Subcutaneous abdominal adipose tissue (tissue), 5 donors: ENCODE data around the gene IL17REL.

Experiments used
- H3K27ac ChIP-seq: one replicate; pipeline ENCODE4 v1.7.0; 2013; ENCODE audit warnings: low read depth, mild to moderate bottlenecking, inconsistent platforms, low read length, moderate library complexity
- H3K27me3 ChIP-seq, 5 donors: one replicate each; pipeline ENCODE4 v1.7.0; 2013; ENCODE audit warnings: low read length in 5 of 5, inconsistent platforms in 1 of 5; ENCODE audit not compliant: control insufficient read depth in 5 of 5, insufficient read depth in 4 of 5
- H3K36me3 ChIP-seq, 5 donors: one replicate each; pipeline ENCODE4 v1.7.0; 2013; ENCODE audit warnings: low read length in 5 of 5; ENCODE audit not compliant: control insufficient read depth in 5 of 5, insufficient read depth in 5 of 5
- H3K4me1 ChIP-seq, 5 donors: one replicate each; pipeline ENCODE4 v1.7.0; 2013; ENCODE audit warnings: low read length in 5 of 5, mild to moderate bottlenecking in 3 of 5, moderate library complexity in 1 of 5; ENCODE audit not compliant: control insufficient read depth in 5 of 5, insufficient read depth in 5 of 5
- H3K4me3 ChIP-seq, 5 donors: one replicate each; pipeline ENCODE4 v1.7.0; 2013; ENCODE audit warnings: low read length in 5 of 5, low read depth in 1 of 5
- H3K9ac ChIP-seq, 5 donors: one replicate each; pipeline ENCODE4 v1.7.0; 2013; ENCODE audit warnings: low read length in 5 of 5, mild to moderate bottlenecking in 4 of 5, moderate library complexity in 3 of 5
- H3K9me3 ChIP-seq, 5 donors: one replicate each; pipeline ENCODE4 v1.7.0; 2013; ENCODE audit warnings: low read length in 5 of 5; ENCODE audit not compliant: control insufficient read depth in 5 of 5
- donor health status: healthy.
- donor health status: healthy.
- donor health status: healthy.
- donor health status: healthy.
- donor health status: healthy.

Gene IL17REL

DNA sequence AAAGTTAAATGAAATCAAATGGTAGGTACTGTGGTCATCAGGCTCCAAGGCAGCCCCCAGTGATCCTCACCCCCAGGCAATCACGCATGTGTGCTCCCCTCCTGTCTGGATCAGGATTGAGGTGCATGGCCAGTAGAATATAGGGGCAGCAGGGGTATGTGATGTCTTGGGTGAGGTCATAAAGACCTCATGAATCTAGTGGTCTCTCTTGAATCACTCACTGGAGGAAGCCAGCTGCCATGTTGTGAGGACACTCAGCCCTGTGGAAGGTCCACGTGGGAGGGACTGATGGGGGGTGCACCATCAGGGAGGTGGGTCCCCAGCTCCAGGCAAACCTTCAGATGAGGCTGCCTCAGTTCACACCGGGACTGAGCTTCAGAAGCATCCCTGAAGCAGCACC, 6.8 kb upstream of the IL17REL start:
- Histone ChIP-seq H3K36me3 (no peaks in the 10 kb centered on the region), H3K4me3 (no peak overlapping the region), H3K27ac (no peak overlapping the region), H3K4me1 (peaks cover 0 to 8% (median 6%) of the 10 kb centered on the region in 5 donors), H3K9me3 (peaks cover 0 to 8% (median 0%) of the 10 kb centered on the region in 5 donors), H3K9ac (no peak overlapping the region), H3K27me3 (peaks cover 20 to 48% (median 31%) of the 10 kb centered on the region in 5 donors)

DNA sequence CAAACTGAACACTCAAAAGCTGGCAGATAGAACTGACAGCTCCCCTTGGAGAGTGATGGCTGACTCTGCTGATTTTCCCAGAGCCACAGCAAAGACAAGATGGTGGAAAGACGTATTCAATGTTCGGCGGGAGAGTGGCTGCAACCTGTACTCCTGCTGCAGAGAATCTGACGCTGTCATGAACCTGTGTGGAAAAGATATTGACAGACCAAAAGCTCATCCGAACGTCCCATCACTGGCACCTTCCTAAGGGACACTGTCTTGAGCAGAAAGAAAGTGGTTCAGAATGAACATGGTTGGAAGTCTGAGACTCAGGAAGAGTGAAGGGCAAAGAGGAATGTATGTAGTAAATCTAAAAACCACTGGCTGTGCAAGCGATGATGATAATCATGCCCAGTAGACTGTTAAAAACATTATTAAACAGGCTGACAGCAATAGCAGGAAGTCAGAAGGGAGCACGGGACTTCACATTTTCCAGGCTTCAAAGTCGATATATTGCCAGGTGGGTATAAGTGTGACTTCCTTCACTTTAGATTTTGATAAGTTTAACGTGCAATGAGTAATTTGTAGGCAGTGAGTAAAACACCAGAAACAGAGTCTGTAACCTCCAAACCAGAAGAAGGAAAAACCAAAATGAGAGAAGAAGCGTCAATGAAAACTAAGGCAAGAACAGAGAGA, 6.2 kb upstream of the IL17REL start:
- Histone ChIP-seq H3K9ac (no peak overlapping the region), H3K27me3 (peaks cover 26 to 51% (median 36%) of the 10 kb centered on the region in 5 donors), H3K9me3 (peaks cover 0 to 8% (median 0%) of the 10 kb centered on the region in 5 donors), H3K4me1 (peaks cover 0 to 8% (median 6%) of the 10 kb centered on the region in 5 donors), H3K4me3 (no peak overlapping the region), H3K36me3 (no peaks in the 10 kb centered on the region), H3K27ac (no peak overlapping the region)

DNA sequence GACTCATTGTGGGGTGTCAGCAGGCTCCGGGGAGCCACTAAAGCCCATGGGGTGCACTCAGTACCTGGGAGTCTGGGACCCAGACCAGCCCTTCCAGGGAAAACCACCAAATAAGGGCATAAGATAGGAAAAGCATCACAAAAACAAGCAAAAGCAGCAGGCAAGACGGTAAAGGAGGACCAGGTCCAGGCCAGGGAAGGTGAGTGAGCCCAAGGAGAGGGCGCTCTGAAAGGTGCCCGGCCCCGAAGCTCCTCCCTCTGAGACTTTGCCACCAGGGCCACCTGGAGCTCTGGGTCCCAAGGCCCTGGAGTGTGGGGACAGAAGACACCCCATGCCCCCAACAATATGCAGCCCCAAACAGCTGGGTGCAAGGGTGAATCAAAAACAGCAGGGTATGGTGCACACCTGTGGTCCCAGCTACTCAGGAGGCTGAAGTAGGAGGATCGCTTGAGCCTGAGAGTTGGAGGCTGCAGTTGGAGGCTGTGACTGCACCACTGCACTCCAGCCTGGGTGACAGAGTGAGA, 5.2 kb upstream of the IL17REL start:
- peaks cover 0 to 8% (median 0%) of the 10 kb centered on the region in 5 donors for H3K9me3 ChIP-seq
- H3K4me1 ChIP-seq = peaks cover 0 to 8% (median 6%) of the 10 kb centered on the region in 5 donors
- H3K4me3 ChIP-seq = no peak overlapping the region
- H3K27me3 ChIP-seq = peaks cover 31 to 60% (median 45%) of the 10 kb centered on the region in 5 donors
- no peak overlapping the region for H3K9ac ChIP-seq
- no peak overlapping the region for H3K27ac ChIP-seq
- H3K36me3 ChIP-seq = no peaks in the 10 kb centered on the region

DNA sequence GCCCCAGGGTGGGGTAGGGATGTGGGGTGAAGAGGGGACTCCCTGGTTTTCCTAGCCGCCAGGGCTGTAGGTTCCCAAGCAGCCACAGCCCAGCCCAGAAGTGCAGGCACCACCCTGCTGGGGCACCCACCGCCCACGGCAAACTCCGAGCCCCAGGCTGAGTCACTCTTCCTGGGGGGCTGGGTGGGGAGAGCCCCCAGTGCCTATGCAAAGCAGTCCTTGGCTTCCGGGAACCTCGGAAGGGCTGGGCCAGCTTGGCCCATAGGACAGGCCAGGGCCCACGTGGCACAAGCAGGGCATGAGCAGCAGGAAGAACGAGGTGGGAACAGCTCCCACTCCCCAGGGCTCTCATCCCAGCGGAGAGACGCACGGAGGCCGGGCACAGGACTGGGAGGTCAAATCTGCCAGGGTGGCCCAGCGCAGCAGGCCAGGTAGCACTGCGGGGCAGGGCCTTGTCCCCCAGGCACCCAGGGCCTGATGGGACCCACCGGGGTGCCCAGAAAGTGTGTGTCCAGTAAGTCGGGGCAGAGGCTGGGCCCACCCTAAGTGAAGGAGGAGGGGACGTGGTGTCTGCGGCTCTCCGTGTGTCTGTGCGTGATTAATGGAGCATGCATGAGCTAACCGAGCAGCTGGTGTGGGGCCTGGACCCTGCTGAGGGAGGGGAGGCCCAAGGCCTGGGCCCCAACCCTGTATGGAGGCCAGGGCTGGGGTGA, 4.6 kb upstream of the IL17REL start:
- Histone ChIP-seq H3K9ac (no peak overlapping the region), H3K9me3 (peaks cover 0 to 8% (median 0%) of the 10 kb centered on the region in 5 donors), H3K27me3 (peaks cover 37 to 63% (median 51%) of the 10 kb centered on the region in 5 donors)

DNA sequence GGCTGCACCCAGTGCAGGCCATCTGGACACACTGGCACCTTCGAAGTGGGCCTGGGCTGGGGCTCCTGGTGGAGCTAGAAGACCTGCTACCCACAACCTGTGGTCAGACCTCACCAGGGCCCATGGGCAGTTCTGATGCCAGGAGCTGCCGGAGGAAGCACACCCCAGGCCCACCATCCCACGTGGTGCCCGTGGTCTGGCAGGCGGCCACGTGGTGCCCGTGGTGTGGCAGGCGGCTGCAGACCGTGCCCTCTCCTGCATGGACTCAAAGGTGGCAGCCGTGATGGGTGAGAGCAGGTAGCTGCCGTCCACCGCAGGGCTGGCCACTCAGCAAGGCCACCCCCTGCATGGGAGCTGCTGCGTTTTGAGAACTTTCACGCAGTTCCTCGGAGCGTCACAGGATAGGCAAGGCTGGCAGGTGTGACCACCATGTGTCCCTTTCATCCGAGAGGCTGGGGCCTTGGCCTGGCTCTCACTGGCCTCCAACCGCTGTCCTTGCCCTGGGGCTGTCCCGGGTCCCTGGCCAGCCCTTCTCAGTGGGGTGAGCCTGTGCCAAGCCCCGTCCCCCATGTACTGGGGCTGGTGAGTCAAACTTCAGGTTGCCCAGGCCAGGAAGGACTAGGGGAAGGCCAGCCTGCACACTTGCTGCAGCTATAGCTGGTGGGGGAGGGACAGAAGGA, 3.9 kb upstream of the IL17REL start:
- Histone ChIP-seq H3K27me3 (peaks cover 44 to 68% (median 58%) of the 10 kb centered on the region in 5 donors), H3K27ac (no peak overlapping the region)

More for the DNA sequence above, 4.6 kb upstream of the IL17REL start:
- no peaks in the 10 kb centered on the region for H3K36me3 ChIP-seq
- H3K27ac ChIP-seq = no peak overlapping the region
- peaks cover 0 to 8% (median 6%) of the 10 kb centered on the region in 5 donors for H3K4me1 ChIP-seq
- no peak overlapping the region for H3K4me3 ChIP-seq

DNA sequence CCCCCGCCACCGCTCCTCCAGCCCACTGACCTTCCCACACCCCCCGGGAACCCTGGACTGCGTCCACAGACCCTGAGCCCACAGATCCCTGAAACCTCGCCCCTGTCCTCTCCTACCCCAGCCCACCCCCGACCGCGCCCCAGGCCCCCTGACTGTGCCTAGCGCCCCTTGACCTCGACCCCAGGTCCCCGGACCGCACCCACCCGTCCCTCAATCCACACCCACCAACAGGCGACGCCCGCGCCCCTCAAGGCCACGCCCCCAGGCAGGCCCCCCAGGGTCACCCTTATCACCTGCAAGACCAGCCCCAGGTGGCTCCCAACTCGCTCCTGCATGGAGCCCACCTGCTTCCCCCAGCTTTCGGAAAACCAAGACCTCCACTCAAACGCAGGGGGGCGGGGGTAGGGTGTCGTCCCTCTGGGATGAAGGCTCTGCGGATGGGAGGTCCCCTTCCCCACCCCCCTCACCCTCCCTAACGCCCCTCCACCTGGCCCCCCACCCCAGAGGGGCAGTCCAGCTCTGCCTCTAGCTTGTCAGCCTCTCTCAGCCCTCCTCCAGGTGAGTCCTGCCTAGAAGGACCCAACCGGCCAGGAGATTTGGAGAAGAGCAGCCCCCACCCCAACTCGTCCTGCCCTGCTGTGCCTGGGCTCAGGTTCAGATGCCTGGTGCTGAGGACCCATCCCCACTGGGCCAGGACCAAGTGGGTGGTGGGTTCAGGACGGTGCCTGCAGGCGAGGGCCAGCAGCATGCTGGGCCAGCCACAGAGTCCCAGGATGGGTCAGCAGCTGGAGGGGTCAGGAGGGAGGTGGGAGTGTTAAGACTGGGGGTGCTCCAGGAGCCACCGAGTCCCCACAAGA, 3.1 kb upstream of the IL17REL start:
- Histone ChIP-seq H3K4me3 (no peak overlapping the region), H3K9me3 (peaks cover 0 to 4% (median 0%) of the 10 kb centered on the region in 5 donors), H3K36me3 (no peaks in the 10 kb centered on the region), H3K4me1 (peaks cover 0 to 8% (median 6%) of the 10 kb centered on the region in 5 donors), H3K27ac (no peak overlapping the region), H3K27me3 (peaks cover 48 to 72% (median 64%) of the 10 kb centered on the region in 5 donors), H3K9ac (no peak overlapping the region)

More for the DNA sequence above, 3.9 kb upstream of the IL17REL start:
- H3K4me3 ChIP-seq = no peak overlapping the region
- no peak overlapping the region for H3K9ac ChIP-seq
- H3K36me3 ChIP-seq = no peaks in the 10 kb centered on the region
- peaks cover 0 to 8% (median 0%) of the 10 kb centered on the region in 5 donors for H3K9me3 ChIP-seq
- H3K4me1 ChIP-seq = peaks cover 0 to 8% (median 6%) of the 10 kb centered on the region in 5 donors

DNA sequence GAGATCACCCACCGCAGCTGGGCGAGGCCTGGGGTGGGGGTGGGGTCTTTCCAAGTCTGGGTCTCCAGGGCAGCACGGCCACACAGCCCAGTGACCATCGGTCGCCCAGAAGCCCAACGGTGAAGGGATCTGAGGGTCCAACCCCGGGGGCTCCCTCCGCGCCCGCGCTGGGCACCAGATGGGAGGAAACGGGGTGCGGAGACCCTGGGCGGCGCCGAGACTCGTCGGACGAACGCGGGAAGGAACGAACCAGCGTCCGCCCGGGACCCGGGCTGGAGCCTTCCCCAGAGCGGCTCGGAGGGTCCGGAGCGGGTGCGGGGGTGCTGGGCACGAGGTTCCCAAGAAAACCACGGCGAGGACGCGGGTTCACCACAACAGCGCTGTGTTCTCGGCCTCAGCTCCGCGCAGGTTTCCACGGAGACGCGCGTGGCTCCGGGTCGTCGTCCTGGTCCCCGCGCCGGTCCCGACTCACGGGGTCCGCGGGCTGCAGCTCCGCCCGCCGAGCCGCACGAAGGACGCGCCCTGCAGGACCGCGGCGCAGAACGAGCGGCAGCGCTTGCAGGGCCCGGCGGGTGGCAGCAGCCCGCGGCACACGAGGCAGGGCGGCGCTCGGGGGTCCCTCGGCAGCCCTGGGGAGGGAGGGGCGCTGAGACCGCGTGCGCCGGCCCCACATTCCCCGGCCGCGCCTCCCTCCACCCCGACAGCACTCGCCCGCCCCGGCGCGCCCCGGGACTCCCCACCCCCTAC, 2.3 kb upstream of the IL17REL start:
- Histone ChIP-seq H3K9me3 (no peaks in the 10 kb centered on the region), H3K4me1 (peaks cover 0 to 8% (median 6%) of the 10 kb centered on the region in 5 donors), H3K9ac (no peak overlapping the region), H3K27me3 (peaks cover 53 to 74% (median 69%) of the 10 kb centered on the region in 5 donors), H3K4me3 (no peak overlapping the region), H3K27ac (no peak overlapping the region), H3K36me3 (no peaks in the 10 kb centered on the region)

DNA sequence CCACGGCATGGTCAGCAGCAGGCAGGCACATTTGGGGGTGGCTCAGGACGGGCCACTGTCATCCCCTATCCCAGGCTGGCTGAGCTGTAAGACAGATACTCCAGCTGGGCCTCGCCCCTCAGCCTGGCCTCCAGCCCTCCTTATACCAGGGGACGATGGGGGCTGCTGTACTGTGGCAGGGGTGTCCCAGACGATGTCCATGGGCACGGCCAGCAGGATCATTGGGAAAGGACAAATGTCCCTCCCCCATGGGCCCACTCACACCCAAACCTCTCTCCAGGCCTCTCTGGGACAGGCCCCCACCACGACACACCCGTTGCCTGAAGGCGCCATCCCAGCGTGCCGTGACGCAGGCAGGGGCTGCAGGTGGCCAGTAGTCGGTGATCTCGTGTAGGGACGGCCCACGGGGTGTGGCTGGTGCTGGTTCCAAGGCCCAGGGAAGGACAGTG, 1.5 kb upstream of the IL17REL start:
- Histone ChIP-seq H3K27me3 (peaks cover 53 to 79% (median 69%) of the 10 kb centered on the region in 5 donors), H3K4me1 (peaks cover 0 to 8% (median 6%) of the 10 kb centered on the region in 5 donors), H3K9me3 (no peaks in the 10 kb centered on the region)

More for the DNA sequence above, 1.5 kb upstream of the IL17REL start:
- no peak overlapping the region for H3K27ac ChIP-seq
- H3K36me3 ChIP-seq = no peaks in the 10 kb centered on the region
- no peak overlapping the region for H3K9ac ChIP-seq
- no peak overlapping the region for H3K4me3 ChIP-seq
